Ishikawa (cell line): ENCODE measurements around the gene ADAMTS18.

Source experiments
- CEBPB ChIP-seq: IDR thresholded peaks from 2 replicates; pipeline ENCODE4 v1.6.1; 2012
- CREB1 ChIP-seq: IDR thresholded peaks from 2 replicates; pipeline ENCODE4 v1.6.1; 2012; ENCODE audit warnings: low read depth
- EGR1 ChIP-seq: IDR thresholded peaks from 2 replicates; pipeline ENCODE4 v1.6.1; 2012
- EP300 ChIP-seq: IDR thresholded peaks from 2 replicates; pipeline ENCODE4 v1.6.1; 2012; ENCODE audit warnings: borderline replicate concordance
- FOXM1 ChIP-seq: IDR thresholded peaks from 2 replicates; pipeline ENCODE4 v1.6.1; 2012; ENCODE audit warnings: low read depth, borderline replicate concordance
- NFIC ChIP-seq: IDR thresholded peaks from 2 replicates; pipeline ENCODE4 v1.6.1; 2012
- RAD21 ChIP-seq: IDR thresholded peaks from 2 replicates; pipeline ENCODE4 v1.6.1; 2012; ENCODE audit warnings: low read depth
- TAF1 ChIP-seq: IDR thresholded peaks from 2 replicates; pipeline ENCODE4 v1.6.1; 2012; ENCODE audit warnings: low read depth, mild to moderate bottlenecking
- TCF12 ChIP-seq: IDR thresholded peaks from 2 replicates; pipeline ENCODE4 v1.6.1; 2012; ENCODE audit warnings: low read depth
- TEAD4 ChIP-seq: IDR thresholded peaks from 2 replicates; pipeline ENCODE4 v1.6.1; 2012
- YY1 ChIP-seq: IDR thresholded peaks from 2 replicates; pipeline ENCODE4 v1.6.1; 2012; ENCODE audit warnings: low read depth
- ZBTB7A ChIP-seq: IDR thresholded peaks from 2 replicates; pipeline ENCODE4 v1.6.1; 2012; ENCODE audit warnings: low read depth
- TF ChIP-seq, protein P1 (sequence below): IDR thresholded peaks from 2 replicates; pipeline ENCODE4 v1.6.1; 2012
- TF ChIP-seq, protein P2 (sequence below): IDR thresholded peaks from 2 replicates; pipeline ENCODE4 v1.6.1; 2012; ENCODE audit warnings: low read depth, mild to moderate bottlenecking
- TF ChIP-seq, protein P3 (sequence below): IDR thresholded peaks from 2 replicates; pipeline ENCODE4 v1.6.1; 2012

Gene ADAMTS18

DNA sequence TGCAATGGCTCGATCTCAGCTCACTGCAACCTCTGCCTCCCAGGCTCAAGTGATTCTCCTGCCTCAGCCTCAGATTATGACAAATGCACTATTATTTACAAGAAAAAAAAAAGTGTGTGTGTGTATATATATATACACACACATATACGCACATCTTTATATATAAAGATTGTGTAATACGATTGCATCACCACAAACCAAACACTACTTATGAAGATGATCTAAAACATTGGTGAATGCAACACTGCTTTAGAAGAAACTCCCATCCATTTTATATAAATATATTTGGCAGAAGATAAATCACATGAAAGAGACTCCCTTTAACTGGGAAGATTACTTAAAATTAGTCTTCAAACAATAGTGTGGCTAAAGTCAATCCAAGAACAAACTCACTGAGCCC is 138.9 kb downstream of the ADAMTS18 start:
- TF ChIP-seq, protein P1, sequence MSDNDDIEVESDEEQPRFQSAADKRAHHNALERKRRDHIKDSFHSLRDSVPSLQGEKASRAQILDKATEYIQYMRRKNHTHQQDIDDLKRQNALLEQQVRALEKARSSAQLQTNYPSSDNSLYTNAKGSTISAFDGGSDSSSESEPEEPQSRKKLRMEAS, result no peak
- no peak for TF ChIP-seq EGR1
- no peak for TF ChIP-seq FOXM1
- TF ChIP-seq, protein P2, sequence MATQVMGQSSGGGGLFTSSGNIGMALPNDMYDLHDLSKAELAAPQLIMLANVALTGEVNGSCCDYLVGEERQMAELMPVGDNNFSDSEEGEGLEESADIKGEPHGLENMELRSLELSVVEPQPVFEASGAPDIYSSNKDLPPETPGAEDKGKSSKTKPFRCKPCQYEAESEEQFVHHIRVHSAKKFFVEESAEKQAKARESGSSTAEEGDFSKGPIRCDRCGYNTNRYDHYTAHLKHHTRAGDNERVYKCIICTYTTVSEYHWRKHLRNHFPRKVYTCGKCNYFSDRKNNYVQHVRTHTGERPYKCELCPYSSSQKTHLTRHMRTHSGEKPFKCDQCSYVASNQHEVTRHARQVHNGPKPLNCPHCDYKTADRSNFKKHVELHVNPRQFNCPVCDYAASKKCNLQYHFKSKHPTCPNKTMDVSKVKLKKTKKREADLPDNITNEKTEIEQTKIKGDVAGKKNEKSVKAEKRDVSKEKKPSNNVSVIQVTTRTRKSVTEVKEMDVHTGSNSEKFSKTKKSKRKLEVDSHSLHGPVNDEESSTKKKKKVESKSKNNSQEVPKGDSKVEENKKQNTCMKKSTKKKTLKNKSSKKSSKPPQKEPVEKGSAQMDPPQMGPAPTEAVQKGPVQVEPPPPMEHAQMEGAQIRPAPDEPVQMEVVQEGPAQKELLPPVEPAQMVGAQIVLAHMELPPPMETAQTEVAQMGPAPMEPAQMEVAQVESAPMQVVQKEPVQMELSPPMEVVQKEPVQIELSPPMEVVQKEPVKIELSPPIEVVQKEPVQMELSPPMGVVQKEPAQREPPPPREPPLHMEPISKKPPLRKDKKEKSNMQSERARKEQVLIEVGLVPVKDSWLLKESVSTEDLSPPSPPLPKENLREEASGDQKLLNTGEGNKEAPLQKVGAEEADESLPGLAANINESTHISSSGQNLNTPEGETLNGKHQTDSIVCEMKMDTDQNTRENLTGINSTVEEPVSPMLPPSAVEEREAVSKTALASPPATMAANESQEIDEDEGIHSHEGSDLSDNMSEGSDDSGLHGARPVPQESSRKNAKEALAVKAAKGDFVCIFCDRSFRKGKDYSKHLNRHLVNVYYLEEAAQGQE, result no peak

DNA sequence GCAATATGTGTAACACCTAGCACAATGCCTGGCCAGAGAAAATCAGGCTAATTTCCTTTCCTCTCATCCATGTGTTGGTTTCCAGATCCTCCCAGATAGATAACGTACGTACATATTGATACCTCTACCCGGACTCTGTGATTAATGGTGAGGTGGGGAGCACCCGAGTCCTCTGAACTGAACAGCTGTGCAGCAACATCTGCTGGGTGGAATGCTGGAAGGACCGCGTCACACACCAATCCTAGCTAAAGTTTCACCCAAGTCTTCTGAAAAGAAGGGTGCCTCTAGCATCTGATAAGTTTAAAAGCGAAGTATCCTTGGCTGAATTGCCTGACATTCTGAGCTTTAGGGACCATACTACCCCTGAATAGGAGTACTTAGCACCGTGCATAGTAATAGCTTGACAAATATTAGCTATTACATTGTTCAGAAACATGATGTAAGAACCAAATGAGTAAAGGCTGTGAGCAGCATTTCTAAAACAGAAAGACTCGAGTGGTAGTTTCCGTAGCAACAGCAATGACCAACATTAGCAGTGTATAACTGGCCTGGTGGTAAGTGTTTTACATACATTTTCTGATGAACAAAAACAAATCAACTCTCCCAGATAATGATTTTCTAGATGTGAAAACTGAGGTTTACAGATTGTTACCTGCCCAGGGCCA is 144.3 kb downstream of the ADAMTS18 start:
- TF ChIP-seq RAD21 (no peak), NFIC (no peak), ZBTB7A (no peak), EP300 (no peak), TEAD4 (no peak), YY1 (no peak), CREB1 (no peak)
- TF ChIP-seq, protein P1, result no peak

DNA sequence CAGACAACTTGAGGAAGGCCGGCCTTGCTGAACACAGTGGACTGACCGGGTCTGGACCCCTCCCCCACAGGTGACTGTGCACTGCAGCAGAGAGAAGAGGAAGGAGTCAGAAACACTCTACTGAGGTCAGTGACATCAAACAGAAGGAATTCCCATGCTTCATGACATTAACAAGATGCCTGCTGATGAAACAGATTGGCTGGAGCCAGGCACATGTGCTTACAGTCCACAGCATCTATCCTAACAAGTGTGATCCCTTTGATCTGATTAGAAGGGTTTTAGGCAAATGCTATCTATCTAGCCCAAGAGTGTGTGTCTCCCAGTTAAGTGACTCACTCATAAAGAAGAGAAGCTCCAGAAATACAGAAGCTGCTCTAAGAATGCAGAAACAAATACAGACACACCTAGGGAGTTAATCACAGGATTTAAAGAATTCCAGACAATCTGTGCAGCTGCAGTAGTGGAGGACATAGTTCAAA is 145.5 kb downstream of the ADAMTS18 start:
- TF ChIP-seq ZBTB7A, result no peak
- no peak for TF ChIP-seq YY1
- TF ChIP-seq TCF12, result no peak
- peak; percentile 11; the same call in 1 of the 2 replicates for TF ChIP-seq CREB1

DNA sequence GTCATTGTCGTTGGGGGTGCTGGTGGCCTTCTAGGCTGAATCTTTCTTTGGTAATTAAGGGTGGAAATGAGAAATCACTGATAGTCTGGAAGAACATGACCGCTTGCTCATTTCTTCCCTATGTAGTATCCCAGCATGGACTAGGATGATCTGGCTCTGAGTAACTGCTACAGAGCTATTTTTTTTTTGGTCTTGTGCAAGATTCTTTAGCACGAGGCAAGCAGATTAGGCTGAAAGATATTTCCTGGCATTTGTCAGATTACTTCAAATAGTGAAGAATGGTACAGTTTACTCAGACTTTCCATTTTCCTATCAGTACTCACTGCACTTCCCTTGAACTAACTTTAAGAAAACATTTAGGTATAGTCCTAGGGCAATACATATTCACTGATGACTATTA is 146.6 kb downstream of the ADAMTS18 start:
- TF ChIP-seq TCF12, result no peak

DNA sequence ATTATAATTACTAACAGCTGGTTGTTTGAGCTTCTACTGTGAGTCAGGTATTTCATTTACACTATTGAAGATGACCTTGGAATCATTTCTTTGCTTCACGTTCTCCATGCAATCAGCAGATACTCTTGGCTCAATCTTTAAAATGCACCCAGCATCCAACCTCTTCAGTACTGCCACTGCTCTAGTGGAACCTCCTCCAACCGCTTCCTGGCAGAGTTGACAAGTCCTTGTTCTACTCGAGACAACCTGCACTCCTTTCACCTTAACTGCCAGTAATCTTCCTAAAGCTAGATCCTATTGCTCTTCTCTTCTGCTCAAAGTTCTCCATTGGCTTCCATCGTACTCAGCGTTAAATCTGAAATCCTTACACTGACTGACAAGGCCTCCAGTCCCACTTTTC is 149.2 kb downstream of the ADAMTS18 start:
- TF ChIP-seq, protein P3, sequence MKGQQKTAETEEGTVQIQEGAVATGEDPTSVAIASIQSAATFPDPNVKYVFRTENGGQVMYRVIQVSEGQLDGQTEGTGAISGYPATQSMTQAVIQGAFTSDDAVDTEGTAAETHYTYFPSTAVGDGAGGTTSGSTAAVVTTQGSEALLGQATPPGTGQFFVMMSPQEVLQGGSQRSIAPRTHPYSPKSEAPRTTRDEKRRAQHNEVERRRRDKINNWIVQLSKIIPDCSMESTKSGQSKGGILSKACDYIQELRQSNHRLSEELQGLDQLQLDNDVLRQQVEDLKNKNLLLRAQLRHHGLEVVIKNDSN, result no peak
- no peak for TF ChIP-seq FOXM1

DNA sequence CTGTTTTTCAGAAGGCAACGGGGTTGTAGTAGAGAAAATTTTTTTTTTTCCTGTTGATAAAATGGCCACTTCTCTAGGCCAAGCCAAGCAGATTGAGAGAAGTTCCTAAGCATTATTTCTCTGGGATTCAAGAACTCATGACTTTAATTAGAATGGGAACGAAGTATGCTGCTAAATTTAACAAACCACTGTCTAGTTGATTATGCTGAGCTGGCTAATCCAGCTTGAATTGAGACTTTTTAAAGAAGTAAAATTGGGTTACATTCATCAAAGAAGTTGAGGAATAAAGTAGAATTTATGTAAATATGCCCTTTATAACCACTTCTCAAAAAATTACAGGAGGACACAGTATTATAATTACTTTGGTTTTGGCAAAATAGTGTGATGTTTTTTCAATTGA is 152.5 kb downstream of the ADAMTS18 start:
- TF ChIP-seq TAF1 (no peak), YY1 (no peak), FOXM1 (no peak), CREB1 (no peak)
- TF ChIP-seq, protein P3, result no peak

DNA sequence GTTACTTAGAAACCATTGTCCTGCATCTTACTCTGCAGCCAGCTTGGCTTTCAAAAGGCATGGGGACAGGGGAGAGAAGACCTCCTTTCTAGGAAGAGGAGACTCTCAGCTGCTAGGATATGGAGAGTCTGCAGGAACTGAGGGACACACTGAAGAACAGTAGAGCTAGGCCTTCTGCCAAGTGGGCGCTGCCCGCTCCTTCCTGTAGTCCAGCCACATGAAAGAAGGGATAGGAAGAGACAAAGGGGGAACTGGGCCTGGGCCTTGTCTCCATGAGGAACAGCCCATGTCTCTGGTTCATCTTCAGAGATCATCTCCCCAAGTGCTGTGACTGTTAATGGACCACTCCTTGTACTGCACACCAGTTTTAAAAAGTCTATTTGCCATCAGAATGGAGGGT is 157.3 kb downstream of the ADAMTS18 start:
- no peak for TF ChIP-seq TEAD4

DNA sequence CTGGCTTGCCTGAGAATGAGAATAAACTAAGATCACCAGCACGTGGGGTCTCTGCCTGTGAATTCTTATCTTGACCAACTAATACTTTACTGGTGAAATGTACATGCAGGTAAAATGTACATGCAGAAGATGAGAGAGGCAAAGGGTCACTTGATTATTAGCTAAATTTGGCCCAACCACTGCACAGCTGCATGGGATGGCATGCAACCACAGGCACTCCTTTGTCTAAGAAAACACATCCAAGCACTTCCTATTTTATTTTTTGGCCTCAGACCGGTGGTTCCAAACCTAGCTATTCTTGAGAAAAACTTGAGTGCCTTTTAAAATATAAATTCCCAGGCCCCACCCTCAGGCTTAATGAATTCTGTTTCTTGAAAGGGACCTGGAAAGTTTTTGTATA is 157.7 kb downstream of the ADAMTS18 start:
- no peak for TF ChIP-seq ZBTB7A
- TF ChIP-seq TCF12, result no peak
- TF ChIP-seq, protein P1, result no peak
- no peak for TF ChIP-seq YY1
- no peak for TF ChIP-seq FOXM1
- no peak for TF ChIP-seq EGR1
- no peak for TF ChIP-seq RAD21
- TF ChIP-seq, protein P2, result no peak
- TF ChIP-seq CREB1, result no peak
- no peak for TF ChIP-seq NFIC
- TF ChIP-seq, protein P3, result no peak
- no peak for TF ChIP-seq TEAD4
- TF ChIP-seq TAF1, result no peak
- no peak for TF ChIP-seq CEBPB
- no peak for TF ChIP-seq EP300
